ENCODE measurements around the gene SMIM26. TPM values are rescaled to one million over a fixed set of nuclear protein-coding genes. Genes with fewer than 3 reads are reported as not detected.

SMIM26 gene
- total and polyA plus RNA-seq, 9 of the 15 experiments (the other 6 are each of a cell fraction or from before 2014, with no cell fraction given) = 46.9 to 186 (median 86.5) TPM

DNA sequence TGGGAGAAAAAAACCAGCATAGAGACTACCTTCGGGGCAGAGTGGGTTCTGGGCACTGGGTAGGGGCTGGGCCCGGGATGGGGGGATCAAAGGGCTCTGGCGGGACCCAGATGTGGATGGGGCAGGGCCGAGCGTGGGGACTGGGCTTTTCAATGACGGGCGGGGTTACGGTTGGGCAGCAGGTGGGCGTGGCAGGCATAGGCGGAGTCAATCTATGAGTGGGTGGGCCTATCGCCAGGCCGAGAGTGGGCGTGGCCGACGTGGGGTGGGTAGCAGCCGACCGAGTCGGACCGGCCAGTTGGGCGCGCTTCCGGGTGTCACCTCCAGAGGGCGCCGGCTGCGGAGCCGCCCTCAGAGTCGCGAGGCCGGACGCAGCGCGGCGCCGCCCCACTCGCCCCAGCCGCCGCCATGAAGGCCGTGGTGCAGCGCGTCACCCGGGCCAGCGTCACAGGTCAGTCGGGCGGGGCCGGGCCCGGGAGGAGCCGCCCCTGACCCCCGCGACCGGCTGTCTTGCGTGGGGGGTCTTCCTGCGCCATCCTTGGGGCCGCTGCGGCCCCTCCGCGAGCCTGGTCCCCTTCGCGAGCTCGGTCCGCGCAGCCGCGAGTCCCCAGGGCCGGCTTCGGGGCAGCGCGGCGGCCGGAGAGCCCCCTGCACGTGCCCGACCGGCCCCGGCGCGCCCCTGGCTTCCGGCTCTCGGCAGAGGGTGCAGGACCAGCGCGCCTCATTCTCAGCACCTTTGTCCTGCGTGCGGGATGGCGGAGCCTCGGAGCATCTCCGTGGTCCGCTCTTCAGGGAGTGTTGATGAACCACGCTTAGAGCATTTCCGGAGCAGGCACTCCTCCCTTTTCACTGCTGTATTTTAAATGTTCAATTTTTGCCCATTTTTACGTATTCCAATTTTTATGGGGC, 20.7 kb downstream of the SMIM26 start, which contains the start of gene DTD1 (continued):
- TF ChIP-seq CLOCK (CRISPR knock-in tag; IDR thresholded peaks at IDR 0.05; ENCODE audit: borderline replicate concordance) = no peak
- no peak for TF ChIP-seq NCOA1 (IDR thresholded peaks at IDR 0.05; ENCODE audit: low read depth)
- no peak for TF ChIP-seq ZNF583 (CRISPR knock-in tag; IDR thresholded peaks at IDR 0.05)
- TF ChIP-seq EP400 (IDR thresholded peaks at IDR 0.05) = no peak
- no peak for TF ChIP-seq E2F3 (CRISPR knock-in tag; IDR thresholded peaks at IDR 0.05)
- no peak for TF ChIP-seq NKRF (IDR thresholded peaks at IDR 0.05; ENCODE audit: borderline replicate concordance)
- no peak for TF ChIP-seq ZNF445 (CRISPR knock-in tag; IDR thresholded peaks at IDR 0.05; ENCODE audit: low read depth)
- no peak for TF ChIP-seq ERF (CRISPR knock-in tag; IDR thresholded peaks at IDR 0.05)
- TF ChIP-seq ZNF212 (CRISPR knock-in tag; IDR thresholded peaks at IDR 0.05) = no peak
- TF ChIP-seq GTF2E2 (tag; IDR thresholded peaks at IDR 0.05) = no peak
- TF ChIP-seq ZNF507 (tag; conservative IDR thresholded peaks at IDR 0.05) = no peak
- no peak for TF ChIP-seq ZNF263 (CRISPR knock-in tag; IDR thresholded peaks at IDR 0.05; ENCODE audit: borderline replicate concordance)
- no peak for TF ChIP-seq E2F8 (IDR thresholded peaks at IDR 0.05; ENCODE audit: low read depth, partially characterized antibody)
- 0 out of 2 replicates have a peak, but pooled peaks have one; percentile 48 for TF ChIP-seq ELF1 (tag; IDR thresholded peaks at IDR 0.05)
- TF ChIP-seq ZC3H11A (IDR thresholded peaks at IDR 0.05; ENCODE audit: low read depth, low read length) = no peak
- TF ChIP-seq SAP30 (IDR thresholded peaks at IDR 0.05; ENCODE audit: borderline replicate concordance, insufficient read depth, low read depth, low read length, poor library complexity, severe bottlenecking) = no peak
